HG03108 (cell line): Measurements from ENCODE around the gene CCDC86.

Source experiments
- ATAC-seq: cut with Tn5 transposase; IDR thresholded peaks from one replicate; pipeline ENCODE4 v1.9.1; 2021; ENCODE audit warnings: moderate library complexity; ENCODE audit not compliant: unreplicated experiment

The CCDC86 gene

DNA sequence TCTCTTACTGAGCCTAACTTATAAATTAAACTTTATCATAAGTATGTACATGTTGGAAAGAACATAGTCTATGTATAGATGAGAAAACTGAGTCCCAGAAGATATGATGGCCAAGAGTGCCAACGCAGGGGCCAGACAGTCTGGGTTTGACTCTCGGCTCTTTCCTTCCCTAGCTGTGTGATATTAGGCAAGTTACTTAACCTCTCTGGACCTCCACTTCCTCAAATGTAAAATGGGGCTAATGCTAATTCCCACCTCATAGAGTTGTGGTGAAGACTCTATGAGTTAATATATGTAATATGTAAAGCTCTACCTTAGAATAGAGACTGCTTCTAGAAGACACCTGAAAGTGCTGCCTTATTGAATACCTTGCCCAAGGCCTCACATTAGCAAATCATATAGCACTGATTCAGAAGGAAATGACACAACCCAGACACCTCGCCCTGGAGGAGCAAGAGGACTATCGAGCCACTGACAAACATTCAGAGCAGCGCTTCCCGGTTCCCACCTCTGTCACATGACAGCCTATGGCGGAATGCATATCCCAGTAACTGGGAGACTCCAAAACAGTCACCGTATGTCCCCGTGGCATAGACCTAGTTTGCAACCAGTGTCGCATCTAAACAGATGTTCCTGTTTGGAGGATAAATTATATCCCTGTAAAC, 11.3 kb upstream of the CCDC86 start:
- peak; percentile 38 for ATAC-seq

DNA sequence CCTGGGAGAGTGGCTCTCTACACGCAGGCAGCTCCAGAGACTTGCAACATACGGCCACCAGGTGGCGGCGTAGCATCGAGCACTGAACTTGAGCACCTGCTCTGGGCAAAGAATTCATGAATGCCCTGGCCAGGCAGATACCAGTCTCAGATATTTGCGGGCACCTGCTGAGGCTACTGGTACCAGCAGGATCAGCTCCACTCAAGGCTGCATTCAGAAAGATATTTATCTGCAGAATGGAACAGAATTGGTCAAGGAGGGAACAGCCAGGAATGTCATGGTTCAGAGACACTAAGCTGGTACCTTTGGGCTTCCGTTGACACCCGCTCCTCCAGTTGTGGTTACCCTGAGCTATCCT, 10.8 kb upstream of the CCDC86 start:
- ATAC-seq = peak; percentile 84

DNA sequence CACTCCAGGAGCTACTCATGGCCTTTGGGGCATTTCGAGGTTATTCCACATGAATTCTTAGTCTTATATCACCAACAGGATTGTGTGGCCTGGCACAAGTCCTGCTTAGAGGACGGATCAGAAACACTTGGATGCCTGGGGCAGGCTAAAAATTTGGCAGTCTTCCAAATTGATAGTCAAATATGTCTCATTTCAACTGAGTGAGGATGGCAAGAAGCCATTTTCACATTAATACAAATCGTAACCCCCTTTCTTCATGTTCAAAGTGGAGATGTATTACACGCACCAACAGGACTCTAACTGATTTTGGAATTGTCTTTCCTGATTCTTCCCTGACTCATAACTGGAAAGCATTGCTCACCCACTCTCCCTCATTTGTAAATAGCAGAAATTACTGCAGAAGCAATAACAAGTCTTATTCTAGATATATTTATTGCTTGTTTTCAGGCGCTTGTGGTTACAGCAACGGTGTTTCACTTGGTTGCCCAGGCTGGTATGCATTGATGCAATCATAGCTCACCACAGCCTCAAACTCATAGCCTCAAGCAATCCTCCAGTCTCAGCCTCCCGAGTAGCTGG, 10.3 kb upstream of the CCDC86 start:
- ATAC-seq = no peak

DNA sequence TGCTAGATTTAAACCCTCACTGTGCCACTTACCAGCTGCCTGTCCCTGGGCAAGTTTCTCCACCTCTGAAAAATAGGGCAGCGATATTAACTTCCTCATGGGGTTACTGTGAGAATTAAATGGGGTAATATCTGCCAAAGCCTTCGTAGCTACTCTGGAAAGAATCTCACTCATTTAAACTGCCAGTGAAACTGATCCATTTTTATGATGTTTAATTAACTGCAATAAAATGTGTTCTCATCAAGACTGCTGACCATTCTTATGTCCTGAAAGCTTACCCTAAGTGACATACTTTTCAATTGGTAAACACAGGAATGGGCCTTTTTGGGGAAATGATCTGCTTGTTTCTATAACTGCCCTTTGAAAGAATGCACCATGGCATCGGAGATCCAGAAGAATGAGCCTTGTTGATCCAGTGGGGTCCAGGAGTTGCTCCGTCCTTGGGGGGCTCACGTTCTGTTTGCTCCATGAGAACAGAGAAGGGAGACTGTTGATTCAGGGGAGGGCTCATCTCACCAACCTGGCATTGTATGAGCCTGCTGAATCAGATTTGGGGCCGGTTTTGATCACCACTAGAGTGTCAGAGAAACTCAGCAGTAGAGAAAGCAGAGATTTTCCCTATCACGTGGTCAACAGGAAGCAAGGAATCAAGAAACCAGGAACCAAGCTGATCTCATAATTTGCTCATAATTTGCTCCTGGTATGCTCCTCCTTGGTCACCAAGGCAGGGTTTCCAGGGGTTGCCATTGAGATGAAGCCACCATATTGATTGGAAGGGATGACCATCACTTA, 7.0 kb upstream of the CCDC86 start:
- ATAC-seq = no peak

DNA sequence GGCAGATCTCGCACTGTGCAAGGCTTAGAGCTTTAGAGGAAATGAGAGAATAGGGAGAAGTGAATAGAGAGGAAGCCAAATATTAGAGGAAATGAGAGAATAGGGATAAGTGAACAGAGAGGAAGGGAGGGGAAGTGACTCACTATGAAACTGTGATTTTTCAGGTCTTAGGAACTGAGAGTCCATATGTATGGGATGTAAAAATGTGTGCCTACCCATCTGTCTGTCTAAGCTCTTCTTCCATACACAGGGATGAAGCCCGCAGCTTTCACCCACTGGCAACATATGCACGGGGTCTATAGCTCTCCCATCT, 6.4 kb upstream of the CCDC86 start:
- no peak for ATAC-seq

DNA sequence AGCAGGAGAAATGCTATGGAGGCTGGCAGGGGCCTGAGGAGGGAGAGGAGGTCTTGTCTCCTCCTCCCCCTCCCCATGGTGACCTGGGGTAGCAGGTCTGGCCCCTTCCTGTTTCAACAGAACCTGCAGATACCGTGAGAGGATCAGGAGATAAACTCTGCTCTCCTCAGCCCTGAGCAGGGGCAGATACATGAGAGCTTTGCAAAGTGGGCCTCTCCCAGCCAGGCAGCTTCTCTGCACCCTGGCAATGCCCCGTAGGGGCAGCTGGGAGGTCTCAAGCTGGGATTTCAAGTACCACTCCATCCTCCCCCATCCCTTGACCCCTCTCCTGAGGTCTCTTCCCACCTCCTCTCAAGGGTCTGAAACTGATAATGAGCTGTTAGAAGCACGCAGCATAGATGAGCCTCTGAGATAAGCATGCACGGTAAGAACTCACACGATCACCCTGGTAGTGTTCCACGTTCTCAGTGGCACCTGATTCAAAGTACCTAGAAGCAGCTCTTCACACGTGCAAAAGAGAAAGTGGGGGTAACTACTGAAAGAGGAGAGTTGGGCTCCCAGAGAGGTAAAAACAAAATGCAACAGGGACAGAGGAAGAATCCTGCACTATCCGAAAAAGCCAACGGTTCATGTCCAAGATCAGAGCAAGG, 4.9 kb upstream of the CCDC86 start:
- ATAC-seq = no peak

DNA sequence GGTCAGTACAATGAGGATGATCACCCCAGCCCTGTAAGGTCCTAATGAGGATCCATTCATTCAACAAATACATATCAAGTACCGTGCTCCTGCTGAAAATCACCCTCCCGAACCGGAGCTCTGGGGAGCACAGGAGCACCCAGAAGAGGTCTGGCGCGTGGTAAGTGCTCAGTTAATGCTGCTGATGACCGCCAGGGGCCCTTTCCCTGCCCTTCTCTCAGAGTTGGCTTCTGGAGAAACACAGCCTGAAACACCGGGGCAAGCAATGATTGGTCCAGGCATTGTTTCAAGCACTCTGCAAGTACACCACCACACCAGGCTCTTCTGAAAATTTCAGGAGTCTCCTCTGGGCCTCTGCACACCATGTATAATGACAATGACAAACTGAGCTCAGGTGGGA, 3.8 kb upstream of the CCDC86 start:
- no peak for ATAC-seq

DNA sequence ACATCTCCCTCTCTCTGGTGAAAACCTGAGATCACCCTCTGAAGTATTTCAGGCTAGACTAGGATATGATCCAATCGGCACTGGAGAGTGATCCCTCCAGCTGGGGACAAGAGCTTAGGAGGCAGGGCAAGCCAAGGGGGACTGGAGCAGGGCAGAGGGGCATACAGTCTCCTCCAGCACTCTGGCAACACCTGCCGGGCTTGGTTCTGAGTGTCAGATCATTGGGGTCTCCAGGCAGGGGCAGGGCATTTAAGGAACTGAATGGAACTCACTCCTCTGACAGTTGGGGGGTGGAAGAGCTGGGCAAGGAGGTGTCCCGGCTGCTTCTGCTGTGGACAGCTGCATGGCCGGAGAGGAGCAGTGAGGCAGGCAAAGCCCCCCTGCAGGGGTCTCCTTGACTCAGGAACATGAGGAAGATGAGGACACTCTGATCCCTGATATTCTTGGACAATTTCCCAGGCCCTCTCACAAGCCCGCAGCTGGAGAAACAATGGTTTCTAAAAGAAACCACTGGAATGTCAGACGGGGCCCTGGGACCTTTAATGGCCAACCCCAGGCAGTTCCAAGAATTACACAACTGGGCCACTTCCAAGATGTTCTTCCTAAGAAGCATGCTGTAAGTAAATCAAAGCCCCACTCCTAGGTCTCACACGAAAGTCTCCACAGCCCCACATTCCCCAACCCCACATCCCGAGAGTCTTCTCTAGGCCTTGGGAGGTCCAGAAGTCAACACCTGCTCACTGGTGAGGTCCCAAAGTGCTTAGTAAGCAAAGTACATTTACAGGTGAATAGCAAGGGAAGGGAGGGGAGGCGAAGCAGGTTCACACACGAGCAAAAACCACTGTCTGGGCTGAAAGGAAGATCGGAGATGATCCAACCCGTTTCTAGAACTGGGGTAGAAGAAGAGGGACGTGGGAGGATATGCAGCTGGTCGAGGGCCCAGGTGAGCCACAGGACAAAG, 1.2 kb upstream of the CCDC86 start:
- no peak for ATAC-seq

DNA sequence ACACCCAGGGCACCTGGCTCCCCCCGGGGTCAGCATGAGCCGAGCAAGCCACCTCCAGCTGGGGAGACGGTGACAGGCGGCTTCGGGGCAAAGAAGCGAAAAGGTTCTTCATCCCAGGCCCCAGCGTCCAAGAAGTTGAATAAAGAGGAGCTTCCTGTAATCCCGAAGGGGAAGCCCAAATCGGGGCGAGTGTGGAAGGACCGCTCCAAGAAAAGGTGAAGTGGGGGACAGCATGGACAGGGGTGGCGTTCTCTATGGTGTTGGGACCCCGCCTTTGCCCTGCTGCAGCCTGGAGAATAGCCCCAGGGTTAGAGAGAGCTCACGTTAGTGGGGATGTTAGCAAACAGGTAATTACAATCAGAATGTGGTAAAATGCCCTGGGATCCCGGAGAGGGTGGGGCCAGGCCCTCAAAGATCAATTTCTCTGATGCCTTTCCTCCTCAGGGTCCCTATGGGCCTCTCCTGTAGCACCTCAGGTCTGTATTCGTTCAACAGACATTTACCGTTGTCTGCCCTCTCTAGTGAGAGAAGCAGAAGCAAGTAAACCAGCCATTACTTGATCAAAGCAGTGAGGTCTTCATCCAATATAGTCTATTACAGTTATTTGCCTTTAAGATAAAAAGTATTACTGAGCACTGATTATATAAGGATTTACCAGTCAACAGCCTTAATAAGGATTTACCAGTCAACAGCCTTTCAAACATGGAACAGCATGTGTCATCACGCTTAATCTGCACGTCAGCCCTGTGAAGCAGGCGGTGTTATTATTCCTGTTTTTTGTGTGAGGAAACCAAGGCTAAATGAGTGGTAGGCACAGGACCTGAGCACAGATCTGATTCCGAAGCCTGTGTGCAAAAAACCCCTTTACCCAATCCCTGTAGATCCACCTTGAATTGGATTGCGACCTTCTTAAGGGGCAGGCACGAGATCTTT, 1.0 kb downstream of the CCDC86 start:
- no peak for ATAC-seq

DNA sequence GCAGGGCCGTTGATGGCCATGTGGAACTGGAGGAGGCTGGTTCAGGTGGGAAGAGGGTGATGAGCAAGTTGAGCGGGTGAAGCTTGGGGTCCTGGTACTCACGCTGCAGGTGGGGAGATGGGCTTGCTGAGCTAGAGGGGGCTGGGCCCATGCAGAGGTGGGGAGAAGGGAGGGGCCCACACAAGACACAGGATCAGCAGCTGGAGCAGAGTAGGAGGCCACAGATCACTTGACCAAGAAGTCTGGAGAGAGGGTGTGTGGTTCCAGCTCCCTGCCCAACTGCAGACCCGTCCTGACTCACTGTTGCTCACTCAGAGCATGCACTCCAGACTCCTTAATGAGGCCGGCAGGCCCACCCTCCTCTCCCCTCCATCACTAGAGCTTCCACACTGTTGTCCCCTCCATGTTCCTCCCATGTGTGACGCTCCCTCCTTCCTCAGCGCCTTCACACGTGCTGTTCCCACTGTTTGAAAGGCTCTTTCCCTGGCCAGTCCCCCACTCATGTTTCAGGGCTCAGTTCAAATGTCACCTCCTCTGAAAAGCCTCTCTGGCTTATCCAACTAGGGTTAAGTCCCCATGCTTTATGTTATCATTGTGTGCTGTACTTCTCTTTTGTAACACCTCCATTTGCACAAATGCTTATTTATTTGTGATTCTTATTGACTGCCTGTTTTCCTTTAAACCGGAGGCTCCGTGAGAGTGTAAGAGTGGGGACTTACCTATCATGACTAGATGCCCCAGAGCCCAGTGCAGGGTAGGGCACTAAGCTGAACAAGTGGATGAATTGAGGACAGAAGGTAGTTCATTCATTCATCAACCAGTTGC, 2.3 kb downstream of the CCDC86 start:
- no peak for ATAC-seq

DNA sequence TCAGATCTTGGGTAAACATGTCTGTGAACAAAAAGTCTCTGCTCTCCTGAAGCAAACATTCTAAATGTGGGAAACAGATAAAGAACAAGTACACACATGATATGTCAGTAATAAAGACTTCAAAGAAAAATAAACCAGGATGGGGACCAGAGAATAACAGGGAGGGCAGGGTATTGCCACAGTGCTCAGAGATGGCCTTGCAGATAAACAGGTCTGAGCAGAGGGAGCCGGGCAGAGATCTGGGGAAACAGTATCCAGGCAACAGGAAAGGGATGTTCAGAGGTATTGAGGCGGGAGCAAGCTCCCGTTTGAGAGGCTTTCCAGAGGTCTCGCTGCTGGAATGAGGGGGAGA, 2.9 kb downstream of the CCDC86 start:
- ATAC-seq = no peak

DNA sequence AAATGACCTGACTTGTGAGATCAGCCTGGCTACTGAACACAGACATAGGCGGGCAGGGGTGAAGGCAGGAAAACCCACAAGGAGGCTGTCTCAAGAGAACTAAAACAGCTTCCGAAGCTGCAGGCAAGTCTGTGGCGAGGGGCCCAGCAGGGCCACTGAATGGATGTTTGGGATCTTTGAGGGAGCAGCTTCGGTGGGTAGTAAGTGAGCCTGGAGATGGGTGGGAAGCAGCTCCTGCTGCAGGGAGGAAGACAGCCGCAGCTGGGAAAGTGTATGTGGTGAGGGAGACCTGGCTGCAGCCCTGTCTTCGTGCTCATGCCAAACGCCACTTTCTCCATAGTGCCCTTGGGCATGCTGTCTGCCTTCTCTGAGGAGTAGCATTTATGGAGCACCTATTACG, 3.4 kb downstream of the CCDC86 start:
- no peak for ATAC-seq

DNA sequence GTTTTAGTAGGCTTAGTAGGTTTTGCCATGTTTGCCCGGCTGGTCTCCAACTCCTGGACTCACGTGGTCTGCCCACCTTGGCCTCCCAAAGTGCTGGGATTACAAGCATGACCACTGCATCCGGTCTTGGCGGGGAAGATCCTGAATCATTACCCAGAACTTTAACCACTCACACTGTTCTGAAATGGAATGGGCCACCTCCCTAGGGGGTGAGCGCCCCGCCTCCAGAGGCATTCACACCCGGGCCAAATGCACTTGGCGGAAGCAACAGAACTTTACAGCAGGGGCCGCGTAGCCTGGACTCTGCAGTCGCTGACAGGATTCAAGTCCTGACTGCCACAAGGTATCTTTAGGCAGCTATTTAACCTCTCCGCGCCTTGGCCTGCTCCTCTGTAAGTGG, 5.4 kb downstream of the CCDC86 start:
- no peak for ATAC-seq

DNA sequence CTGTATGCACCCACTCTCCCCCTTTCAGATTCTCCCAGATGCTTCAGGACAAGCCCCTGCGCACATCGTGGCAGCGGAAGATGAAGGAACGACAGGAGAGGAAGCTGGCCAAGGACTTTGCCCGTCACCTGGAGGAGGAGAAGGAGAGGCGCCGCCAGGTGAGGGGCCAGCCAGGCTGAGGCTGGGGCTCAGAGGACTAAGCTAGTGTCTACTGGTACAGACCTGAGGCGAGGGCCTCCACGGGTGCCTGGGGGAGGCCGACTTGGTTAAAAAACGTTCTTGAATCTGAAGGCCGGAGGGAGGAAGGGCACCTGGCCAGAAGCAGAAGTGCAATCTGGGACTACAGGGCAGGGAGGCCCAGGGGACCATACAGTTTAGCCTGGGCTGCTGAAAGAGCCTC, 6.0 kb downstream of the CCDC86 start:
- ATAC-seq = no peak

DNA sequence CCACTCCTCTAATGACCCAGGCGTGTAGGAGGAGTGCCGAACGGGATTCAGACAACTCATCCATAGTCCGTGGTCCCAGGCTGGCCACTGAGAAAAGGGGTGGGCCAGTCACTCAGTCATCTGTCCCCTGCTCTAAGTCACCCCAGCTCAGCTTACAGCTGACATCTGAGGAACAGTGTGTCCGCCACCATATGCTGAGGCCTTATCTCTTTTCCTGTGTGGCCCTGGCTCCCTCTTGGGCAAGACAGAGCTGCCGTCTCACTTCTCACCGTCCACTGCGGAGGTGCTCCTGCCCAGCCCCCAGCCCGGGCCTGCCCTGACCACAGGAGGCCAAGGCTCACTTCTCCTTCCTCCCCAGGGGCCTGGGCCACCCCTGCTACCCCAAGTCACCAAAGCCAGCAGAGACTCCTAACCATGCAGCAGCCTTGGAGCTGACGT, 6.8 kb downstream of the CCDC86 start:
- no peak for ATAC-seq

DNA sequence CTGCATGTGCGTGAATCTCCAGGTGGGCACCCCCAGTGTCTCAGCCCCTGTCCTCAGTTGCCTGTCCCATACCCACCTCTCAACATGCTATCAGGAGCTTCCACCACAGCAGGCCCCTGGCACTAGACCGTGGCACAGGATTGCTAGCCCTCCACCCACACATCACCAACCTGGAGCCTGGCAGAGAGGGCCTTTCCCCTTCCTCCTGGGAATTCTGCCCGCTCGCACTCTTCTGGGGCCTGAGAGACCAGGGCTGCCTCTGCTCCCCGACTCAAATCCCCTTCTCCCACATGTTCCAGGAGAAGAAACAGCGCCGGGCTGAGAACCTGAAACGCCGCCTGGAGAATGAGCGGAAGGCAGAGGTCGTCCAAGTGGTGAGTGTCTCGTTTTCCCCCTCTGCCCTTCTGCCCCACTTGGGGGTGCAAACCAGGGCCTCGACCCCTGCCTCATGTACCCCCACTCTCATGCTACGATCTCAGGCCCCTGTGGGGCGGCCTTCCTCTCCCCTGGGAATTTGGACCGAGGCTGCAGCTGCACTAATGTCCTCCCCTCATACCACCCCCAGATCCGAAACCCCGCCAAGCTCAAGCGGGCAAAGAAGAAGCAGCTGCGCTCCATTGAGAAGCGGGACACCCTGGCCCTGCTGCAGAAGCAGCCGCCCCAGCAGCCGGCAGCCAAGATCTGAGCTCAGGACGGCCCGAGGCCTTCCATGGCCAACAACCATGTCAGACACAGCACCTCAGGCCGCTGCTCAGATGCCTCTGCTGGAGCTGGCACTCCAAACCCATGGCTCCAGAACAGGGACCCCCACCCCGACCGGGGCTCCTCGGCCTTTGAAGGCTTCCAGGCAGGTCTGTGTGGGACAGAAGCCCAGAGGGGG, 8.0 kb downstream of the CCDC86 start:
- no peak for ATAC-seq

DNA sequence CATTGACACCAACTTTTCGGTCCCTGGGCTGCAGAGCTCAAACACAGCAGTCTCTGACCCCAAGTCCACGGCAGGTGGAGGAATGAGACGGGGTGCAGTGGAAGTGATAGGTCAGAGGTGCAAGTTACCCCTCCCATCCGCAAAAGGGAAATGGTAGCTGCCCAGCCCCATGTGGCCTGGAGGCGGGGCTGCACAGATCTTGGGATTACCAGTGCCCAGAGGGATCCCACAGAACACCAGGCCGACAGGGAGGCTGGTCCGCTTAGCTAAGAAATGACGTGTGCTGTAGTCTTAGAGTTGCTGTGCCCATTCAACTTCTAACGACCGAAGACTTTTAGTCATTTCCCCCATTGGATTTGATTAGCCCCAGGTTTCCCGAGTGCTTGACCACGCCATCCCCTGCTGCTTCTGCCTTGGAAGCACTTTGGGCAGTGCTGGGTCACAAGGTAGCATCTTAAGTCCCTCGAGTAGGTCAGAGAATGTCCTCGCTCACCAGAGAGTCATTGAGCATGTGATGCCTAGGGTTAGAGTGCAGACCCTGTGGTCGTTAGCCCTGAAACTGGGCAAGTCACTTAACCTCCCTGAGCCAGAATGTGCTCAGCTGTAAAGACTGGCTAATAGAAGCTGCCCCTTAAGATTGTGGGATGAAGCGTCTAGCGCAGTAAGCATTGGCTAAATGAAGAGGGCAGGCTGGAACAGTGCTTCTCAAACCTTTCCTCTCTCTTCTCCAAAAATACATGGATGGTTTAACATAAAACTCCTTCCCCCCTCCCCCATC, 9.6 kb downstream of the CCDC86 start:
- ATAC-seq = no peak
